CD1c-positive myeloid dendritic cell (primary cell): ENCODE measurements around the gene XPR1.

Source experiments
- DNase-seq: peaks from one replicate; pipeline ENCODE4 v3.0.0-alpha.2; 2016; ENCODE audit errors: extremely low spot score

Gene XPR1

DNA sequence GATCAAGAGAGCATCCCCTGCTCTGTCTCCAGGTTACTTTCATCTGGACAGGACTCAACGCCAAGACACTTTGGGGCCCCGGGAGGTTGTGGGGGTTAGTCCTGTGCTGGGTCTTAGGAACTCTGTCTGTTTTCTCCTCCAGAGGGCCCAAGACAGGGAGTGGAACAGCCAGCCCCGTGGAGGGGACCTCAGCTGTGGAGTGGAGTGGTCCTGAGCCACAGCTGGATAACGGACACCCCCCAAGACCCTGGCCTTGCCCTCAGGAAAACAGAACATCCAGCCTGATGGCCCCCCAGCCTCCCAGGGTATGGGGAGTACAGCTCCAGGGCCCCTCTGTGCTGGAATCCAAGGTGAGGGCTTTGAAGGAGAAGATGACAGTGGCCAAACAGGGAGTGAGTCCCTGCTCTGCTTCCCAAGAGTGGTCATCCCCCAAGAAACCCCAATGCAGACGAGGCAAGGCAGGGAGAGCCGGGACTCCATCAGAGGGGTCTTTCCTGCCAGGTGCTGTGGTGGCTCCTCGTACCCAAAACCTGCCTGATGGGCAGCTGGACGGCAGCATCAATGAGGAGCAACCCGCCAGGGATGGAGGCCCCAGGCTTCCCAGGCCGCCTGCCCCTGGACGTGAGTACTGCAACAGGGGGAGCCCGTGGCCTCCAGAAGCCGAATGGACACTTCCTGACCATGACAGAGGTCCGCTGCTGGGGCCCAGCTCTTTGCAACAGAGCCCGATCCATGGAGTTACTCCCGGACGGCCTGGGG is 284.4 kb downstream of the XPR1 start:
- DNase-seq: no peak

DNA sequence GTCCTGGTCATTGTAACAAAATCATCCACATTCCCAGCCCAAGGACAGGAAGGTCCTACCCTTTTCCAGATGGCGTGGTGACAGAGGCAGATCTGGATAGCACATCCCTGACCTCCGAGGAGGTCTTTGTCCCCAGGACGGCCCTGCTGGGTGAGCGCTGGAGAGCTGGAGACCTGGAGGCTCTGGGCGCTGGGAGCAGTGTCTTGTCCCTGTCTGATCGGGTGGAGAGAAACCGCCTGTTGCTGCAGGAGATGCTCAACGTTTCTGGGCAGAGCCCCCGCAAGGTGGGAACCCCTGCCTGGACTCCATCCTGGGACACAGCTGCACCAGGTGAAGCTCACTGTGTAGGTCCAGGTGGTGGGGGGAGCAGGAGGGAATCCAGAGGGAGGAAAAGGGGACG is 284.9 kb downstream of the XPR1 start:
- no peak for DNase-seq

DNA sequence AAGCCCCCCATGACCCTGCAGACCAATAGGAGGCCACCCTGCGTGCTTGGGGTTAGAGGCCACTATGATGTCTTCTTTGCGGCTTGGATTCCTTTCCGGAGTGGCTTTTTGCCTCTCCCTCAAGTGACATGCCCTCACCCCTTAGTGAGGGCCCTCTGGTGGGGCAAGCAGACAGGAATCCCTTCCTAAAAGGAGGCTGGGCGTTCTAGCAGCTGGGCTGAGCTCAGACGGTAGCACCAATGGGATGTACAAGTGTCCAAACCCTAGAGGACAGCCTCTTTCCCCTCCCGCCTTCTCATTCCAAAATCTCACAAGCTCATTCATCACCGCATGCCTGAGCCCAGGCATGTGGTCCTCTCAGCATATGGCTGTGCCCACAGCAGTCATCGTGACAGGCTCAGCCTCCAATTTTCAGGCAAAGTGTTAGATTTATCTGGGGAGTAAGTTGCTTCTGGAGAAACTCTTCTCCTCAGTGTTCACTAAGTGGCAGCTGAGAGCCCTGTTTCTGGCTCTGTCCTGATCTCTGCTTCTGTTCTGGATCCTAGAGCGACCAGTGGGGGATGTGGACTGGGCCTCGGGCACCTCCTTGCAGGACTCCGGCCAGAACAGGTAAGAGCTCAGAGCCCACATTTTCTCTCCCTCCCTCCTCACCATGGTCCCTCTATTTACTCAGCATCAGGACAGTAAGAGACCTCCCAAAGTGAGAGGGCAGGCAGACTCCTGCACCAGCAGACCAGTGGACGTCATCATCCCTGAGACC is 285.7 kb downstream of the XPR1 start:
- DNase-seq: no peak

DNA sequence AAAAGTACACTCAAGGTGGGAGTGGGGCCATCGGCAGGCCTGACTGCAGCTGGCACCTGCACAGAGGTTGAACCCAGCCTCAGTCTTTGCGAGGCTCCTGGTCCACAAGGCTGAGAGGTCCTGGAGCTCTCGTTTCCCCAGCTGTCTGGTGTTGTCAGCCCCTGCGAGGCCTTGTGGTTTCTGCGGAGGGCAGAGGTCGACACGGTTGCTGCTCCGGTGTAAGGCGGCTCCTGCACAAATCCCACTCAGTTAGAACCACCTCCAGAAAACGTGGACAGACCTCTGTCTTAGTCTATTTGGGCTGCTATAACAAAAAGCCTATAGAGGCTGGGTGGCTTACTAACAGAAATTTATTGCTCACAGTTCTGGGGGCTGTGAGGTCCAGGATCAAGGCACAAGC is 286.7 kb downstream of the XPR1 start:
- DNase-seq: no peak

DNA sequence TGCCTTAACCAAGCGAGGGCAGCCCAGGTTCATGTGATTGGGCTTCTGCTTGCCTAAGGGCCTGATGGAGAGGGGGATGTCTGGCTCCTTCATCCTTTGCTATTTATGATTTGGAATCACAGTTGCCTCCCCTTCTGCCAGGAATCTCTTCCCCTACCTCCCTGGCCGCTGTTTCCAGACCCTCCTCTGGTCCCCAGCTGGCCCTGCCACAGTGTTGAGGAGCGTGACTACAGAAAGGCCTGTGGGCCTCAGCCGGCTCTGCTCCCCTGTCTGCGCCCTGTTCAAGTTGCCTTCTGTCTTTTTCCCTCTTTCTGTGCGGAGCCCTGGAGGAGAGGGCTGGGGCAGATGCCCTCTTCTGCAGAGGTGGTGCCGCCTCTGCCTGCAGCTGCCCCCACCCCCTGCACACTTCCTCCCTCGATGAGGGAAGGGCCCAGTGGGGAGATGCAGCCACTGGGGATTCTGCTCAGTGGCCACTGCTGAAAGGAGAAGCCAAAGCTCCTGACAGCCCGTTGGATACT is 287.4 kb downstream of the XPR1 start:
- DNase-seq: no peak

DNA sequence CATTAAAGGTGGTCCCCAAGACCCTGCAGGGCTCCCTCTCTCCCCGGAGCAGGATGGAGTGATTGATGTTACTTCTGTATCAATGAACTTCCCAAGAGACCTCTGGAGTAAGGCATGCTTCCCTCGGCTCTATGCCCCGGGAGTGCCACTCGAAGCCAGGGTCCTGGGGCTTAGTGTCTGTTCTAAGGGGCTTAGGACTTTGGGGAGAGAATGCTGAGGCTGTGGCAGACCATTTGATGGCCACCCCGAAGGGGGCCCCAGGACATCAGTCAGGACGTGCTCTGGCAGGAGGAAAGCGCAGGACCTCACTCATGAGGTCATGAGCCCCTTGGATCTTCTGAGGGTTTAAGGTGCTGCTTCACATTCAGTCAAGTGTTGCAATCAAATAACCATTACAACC is 288.4 kb downstream of the XPR1 start:
- no peak for DNase-seq

DNA sequence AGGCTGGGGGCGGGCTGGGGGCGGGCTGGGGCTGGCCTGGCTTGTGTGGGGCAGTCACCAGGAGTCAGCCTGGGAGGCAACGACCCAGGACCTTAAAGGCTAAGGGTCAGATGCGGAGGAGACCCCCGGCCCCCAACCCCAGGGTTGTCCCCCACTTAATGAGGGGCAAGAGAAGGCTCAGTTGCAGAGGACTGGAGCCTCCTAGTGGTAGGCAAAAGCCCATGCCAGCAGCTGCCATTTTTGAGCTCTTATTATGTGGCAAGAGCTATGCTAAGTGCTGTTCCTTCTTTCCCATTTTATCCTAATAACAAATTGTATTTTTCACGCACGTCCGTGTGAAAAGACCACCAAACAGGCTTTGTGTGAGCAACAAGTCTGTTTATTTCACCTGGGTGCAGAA is 288.9 kb downstream of the XPR1 start:
- no peak for DNase-seq

DNA sequence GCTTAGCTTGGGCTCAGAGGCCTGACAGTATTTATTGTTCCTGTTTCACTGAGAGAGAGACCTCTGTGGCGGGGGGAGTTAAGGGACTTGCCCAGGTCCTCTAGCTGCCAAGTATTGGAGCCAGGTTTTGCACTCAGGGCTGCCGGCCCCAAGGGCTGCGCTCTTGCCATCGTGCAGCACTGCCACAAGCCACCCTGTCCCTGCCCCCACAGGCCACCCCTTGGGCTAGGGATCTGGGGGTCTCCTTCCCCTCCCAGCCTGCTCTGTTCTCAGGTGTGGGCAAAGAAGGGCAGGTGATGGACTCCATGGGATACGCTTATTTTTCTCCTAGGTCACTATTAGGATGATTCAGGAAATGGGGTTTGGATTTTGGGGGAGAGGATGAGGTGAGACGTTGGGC is 289.6 kb downstream of the XPR1 start:
- no peak for DNase-seq

DNA sequence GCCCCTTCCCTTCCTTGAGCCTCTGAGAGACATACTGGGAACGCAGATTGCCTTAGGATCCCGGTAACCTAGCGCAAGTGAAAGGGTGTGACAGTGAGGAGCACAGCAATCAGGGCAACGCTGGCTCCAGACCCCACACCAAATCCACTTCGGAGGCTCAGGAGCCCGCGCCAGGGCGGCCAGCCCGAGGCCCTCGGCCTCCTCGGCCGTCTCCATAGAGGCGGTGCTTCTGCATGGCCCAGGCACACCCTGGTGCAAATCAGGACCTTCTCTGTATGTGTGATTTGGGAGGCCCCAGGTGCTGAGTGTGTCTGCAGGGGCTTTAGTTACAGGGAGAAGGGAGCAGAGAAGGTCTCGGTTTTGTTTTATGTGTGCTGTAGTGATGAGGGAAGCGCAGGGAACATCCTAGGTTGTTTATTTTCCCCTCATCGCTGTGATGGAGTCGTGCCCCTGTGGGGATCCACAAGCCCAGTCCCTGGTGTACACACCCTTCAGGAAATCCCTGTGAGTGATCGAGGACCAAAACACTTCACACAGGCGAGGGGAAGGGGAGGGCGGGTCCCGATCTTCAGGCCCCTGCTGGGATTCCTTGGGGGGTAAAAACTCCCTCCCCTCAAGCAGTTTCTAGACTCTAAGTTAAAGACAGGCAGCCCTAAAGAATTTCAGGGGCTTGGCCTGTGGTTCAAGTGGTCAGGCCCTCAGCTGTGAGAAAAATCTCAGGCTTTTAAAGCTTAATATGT is 290.2 kb downstream of the XPR1 start:
- no peak for DNase-seq

DNA sequence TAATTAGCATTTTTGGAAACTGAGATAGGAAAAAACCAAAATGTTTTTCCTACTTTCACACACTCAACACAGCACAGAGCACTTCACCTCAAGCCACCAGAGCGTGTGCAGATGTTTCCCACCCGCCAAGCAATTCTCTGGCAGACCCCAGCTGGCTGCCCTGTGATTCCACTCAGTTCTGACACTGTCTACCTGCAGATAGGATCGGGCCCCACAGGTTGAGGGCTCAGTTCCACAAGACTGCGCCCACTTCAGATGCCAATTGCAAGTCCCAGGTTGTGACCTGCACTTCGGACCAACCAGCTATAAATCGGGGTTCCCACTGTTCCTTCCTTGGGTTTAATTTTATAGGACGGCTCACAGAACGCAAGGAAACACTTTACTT is 290.8 kb downstream of the XPR1 start:
- no peak for DNase-seq

DNA sequence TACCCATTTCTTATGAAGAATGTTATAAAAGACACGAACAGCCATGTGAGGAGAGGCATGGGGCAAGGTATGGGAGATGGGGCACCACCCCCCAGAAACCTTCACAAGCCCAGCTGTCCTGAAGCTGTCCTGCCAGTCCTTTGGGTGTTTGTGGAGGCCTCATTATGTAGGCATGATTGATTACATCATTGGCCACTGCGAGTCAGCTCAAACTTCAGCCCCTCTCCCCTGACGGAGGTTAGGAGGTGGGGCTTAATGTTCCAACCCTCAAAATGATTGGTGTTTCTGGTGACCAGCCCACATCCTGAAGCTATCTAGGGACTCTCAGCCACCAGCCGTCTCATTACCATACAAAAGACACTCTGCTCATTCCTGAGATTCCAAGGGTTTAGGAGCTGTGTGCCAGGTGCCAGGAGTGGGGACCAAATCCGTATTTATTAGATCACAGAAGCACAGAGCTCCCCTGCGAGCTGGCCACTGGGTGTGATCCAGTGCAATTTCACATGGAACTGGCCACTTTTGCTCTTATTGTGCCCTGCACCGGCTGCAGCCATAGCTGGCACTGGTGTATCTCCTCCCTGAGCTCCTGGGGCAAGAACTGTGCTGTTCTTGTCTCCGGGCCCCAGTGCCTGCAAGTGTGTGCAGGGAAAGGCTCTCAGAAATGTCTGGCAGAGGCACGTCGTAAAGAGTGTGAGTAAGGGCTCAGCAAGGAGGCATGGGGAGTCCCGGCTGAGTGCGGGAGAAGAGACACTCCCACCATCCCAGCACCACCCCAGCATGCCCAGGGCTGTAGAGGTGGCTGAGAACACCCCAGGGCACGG is 291.4 kb downstream of the XPR1 start:
- DNase-seq: no peak

DNA sequence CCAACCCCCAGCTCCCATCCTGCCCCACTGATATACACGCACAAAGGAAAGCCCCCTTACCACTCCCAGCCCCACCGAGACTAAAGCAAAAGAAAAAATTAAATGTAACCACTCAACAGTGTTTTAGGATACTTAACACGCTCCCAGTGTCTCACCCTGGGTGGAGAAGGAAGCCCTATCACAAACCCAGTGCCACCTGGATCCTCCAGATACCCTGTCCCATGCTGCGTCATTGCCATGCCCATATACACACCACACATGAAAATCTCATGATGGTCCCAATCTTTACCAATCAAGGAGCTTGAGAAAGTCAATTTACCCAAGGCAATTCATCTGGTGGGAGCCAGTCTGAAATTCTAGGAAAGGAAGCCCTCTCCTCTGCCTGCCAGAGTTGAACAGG is 292.1 kb downstream of the XPR1 start:
- no peak for DNase-seq

DNA sequence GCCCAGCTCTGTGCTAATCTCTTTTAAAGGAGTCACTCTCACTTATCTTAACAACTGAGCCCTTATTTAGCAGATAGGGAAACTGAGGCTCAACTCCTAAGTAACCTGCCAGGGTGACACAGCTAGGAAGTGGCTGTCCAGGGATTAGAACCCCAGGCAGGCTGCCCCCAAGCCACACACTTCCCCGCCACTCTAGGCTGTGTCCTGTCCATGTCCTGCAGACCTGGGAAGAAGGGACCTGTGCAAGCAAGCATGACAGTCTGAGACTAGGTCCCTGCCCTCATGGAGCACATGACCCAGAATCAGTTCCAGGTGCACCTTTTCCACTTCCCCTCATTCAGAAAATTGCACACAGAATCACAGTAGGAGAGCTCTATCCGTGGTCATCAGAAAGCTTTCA is 293.1 kb downstream of the XPR1 start:
- no peak for DNase-seq

DNA sequence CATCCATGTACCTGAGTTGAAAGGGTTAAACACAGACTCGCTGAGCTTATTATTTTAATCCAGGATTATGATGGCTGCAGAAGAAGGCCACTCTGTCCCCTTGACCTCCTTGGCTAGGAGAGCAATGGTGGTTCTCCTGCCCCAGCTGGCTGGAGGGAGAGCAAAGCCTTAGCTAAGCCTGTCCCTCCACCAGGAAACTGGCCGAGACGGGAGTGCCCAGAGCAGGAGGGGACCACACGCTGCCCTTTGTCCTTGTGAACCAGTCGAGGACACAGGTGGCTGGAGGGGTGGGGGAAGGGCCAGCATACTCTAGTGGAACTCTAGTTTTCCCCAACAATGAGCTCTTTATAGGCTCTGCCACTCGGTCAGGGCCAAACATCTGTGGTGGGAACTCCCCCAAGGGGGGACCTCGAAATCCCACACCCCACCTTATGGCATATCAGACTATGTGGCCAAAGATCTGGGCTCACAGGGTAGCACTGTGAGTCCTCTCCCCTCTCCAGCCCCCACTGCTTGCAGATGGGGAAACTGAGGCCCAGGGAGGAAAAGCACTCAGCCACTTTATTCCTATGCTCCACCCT is 293.7 kb downstream of the XPR1 start:
- no peak for DNase-seq

DNA sequence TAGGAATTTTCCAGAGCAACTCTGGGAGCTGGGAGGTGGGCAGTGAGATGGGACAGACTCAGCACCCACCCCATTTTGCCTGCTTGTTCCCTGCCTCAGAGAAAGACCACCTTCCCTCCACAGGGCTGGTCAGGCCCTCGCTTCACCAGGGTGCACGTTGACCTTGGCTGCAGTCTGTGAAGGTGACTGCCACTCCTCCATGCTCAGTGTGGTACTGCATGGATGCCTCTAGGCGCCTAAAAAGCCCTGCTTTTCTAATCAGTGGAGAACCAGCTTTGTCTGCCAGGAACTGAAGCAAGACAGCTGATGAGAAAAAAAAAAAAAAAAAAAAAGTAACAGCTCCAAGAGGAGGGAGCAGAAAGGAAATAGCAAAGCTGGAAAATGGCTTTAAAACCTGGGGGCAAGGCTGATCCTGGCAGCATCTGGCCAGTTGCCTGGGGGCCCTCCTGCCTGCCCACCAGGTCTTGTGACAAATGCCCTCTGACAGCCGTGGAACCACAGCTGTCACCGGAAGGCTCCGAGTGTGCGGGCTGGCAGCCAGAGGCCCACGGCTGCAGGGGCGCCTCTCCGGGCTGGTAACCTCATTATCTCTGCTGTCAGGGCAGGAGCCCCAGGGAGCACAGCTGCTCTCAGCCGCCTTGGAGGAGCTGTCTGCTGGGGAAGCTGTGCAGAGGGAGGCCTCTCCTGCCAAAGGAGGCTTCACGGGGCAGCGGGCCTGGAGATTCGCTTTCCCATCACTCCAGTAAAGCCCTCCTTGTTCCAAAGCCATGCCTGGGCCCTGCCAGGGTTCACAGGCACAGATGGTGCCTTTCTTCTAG is 294.6 kb downstream of the XPR1 start:
- no peak for DNase-seq

DNA sequence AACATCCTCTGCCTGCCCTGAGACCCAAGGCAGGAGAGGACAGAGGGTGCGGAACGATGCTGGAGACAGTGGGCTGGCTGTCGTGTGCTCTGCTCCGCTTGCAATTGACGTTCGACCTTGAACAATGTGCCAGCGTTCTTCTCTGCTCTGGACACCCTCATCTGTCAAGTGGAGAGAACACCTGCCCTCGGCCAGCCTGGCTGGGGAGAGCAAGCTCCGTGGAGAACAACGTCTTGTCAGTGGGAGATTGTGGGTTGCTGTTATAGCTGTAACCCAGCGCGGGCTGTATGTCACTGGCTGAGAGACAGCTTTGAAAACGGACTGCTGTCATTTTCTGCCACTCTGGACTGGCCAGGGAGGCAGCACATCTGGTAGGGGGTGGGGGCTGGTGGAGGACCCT is 295.5 kb downstream of the XPR1 start:
- DNase-seq: no peak

DNA sequence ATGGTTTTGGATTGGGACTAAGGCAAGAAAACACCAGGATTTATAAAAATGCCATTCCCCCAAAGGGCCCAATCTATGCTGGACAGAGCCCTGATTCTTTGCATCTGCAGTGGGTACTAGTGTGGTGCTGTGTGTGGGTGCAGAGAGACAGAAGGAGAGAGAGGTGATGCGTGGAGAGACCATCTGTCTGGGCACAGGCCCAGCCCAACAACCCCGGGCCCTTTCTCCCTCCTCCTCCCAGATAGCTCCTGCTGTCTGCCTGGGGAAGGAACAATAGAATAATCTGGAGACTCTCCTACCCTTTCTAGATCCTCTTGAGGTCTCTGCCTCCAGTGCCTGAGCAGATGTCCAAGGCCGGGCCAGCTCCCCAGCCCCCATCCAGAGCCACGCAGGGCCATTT is 296.0 kb downstream of the XPR1 start:
- DNase-seq: no peak

DNA sequence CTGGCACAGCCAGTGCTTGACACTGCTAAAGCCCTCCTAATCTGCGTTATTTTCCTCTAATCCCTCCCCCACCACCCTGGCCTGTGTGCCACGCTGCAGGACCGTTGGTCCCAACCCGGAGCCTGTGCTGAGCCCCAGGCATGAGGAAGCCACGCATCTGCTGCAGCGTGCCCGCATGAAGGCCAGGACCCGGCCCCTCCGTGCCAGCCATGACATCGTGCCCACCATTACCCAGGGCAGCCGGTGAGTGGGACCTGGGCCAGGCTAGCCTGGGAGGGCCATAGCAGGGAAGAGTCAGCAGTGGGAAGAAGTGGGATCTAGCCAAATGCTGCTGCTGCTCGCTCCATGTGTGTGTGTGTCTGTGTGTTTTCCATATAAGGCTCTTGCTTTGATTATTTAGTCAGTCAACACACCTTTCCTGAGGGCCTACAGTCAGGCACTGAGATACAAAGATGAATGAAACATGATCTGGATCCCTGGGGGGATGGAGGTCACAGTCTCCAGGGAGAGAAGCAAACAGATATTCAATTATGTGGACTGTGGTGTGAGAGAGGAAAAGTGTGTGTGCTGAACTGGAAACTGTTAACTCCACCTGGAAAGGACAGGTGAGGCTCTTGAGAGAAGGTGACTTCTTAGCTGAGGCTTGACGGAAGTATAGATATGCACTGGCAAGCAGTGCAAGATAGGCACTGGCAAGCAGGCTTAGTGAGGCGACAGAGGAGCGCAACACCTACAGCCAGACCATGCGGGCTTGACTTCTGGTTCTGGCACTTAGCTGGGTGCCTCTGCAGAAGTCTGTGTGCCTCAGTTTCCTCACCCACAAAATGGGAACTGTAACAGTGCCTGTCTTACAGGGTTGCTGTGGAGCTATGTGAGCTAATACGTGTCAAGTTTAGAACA is 296.8 kb downstream of the XPR1 start:
- DNase-seq: no peak

DNA sequence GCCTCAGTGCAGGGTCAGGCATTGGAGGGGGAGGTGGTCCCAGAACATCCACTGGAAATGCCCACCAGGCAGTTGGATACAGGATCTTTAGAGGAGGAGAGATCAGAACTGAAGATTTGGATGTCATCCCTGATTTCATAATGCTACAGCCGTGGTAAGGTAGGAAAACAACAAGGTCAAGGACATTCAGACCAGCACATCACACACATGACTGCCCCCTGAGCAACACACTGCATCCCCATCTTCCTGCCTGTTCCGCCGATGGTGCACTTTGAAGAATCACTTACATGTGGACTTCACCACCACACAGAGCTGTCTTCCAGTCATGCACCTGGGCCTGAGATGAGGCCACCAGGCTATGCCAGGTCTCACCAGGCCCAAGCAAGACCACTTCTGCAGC is 297.6 kb downstream of the XPR1 start:
- DNase-seq: no peak
